SK-N-SH (cell line): ENCODE measurements around the gene ACTG2.

ENCODE experiments used
- CTCF ChIP-seq: fragments of 200-600 bp; sonication (generic); IDR thresholded peaks from 2 replicates; pipeline ENCODE4 v1.6.1; 2017; ENCODE audit warnings: antibody characterized with exemption, mild to moderate bottlenecking, moderate library complexity
- EP300 ChIP-seq, 2 experiments: IDR thresholded peaks; 2 replicates each; pipeline versions ENCODE4 v1.4.0 to v1.6.1; 2012; ENCODE audit warnings: borderline replicate concordance in 1 of 2, low read depth in 1 of 2, low read length in 1 of 2
- EZH2phosphoT487 ChIP-seq: fragments of 200-600 bp; sonication (generic); IDR thresholded peaks from 2 replicates; pipeline ENCODE4 v1.6.1; 2017; ENCODE audit warnings: low read depth, mixed run types, mild to moderate bottlenecking, antibody characterized with exemption, moderate library complexity, borderline replicate concordance
- JUND ChIP-seq: IDR thresholded peaks from 2 replicates; pipeline ENCODE4 v1.4.0; 2012
- MAX ChIP-seq: IDR thresholded peaks from 2 replicates; pipeline ENCODE4 v1.4.0; 2012; ENCODE audit warnings: low read depth
- NFIC ChIP-seq: IDR thresholded peaks from 2 replicates; pipeline ENCODE4 v1.4.0; 2012; ENCODE audit warnings: borderline replicate concordance
- RAD21 ChIP-seq: IDR thresholded peaks from 2 replicates; pipeline ENCODE4 v1.6.1; 2012; ENCODE audit warnings: mild to moderate bottlenecking, low read length
- RCOR1 ChIP-seq: fragments of 150-350 bp; IDR thresholded peaks from 2 replicates; pipeline ENCODE4 v1.6.1; 2017; ENCODE audit warnings: antibody characterized with exemption, low read length
- SMC3 ChIP-seq: IDR thresholded peaks from 2 replicates; pipeline ENCODE4 v1.6.1; 2012; ENCODE audit warnings: low read depth, low read length, improper control_type of control experiment
- USF1 ChIP-seq: IDR thresholded peaks from 2 replicates; pipeline ENCODE4 v1.4.0; 2012; ENCODE audit warnings: low read depth, borderline replicate concordance

- TF ChIP-seq EZH2phosphoT487, result no peak
- TF ChIP-seq CTCF, result no peak
- TF ChIP-seq RCOR1, result no peak
- no peak for TF ChIP-seq RAD21
- TF ChIP-seq SMC3, result no peak
- no peak for TF ChIP-seq EP300 (IDR thresholded peaks at IDR 0.05; ENCODE audit: borderline replicate concordance in 1 of 2, low read depth in 1 of 2, low read length in 1 of 2)
- TF ChIP-seq NFIC, result no peak
- TF ChIP-seq MAX, result no peak
- TF ChIP-seq JUND, result no peak
- no peak for TF ChIP-seq USF1
Observed at GRCh38 chr2:73965053-73965452, 72.2 kb downstream of the ACTG2 start.
